GM13976 (cell line): ENCODE measurements around the gene ARSI.
"Not testable (repeated sequence)": the region's sequence is repeated elsewhere in the genome, so short reads cannot be mapped to it uniquely, and the experiment has no call there.

Experiments used
- DNase-seq: peaks from one replicate; pipeline ENCODE4 v3.0.0; 2012; ENCODE audit warnings: low spot score
- in situ Hi-C: fragments of 300-500 bp; cut with MboI; formaldehyde crosslinking; loops from one replicate; pipeline ENCODE4 v1.12.0; 2022; ENCODE audit warnings: low sequenced_read_pairs, mixed read lengths, inconsistent platforms; ENCODE audit not compliant: unreplicated experiment
- TF ChIP-seq, protein P1 (sequence below): IDR thresholded peaks from 2 replicates; pipeline ENCODE4 v1.5.1; 2012; ENCODE audit warnings: borderline replicate concordance, mild to moderate bottlenecking; ENCODE audit not compliant: insufficient read depth; ENCODE audit errors: extremely low read depth, missing control alignments, control extremely low read depth

Gene ARSI

DNA sequence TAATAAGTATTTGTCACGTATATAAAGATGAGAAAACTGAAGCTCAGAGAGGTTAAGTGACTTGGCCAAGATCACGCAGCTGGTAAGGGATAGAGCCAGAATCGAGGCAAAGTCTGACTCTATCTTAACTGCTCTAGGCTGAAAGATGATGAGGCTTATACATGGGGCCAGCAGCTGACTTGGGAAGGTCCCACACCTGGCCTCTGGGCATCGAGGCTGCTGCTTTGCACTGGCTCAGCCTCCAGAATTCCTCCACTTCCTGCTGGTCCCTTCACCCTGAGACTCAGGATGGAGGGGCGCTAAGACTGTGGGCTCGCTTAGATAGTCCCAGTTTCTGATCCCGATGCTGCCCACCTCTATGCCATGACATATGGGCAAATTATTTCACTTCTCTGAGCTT lies 48.3 kb downstream of the ARSI start:
- no peak for DNase-seq
- TF ChIP-seq, protein P1, sequence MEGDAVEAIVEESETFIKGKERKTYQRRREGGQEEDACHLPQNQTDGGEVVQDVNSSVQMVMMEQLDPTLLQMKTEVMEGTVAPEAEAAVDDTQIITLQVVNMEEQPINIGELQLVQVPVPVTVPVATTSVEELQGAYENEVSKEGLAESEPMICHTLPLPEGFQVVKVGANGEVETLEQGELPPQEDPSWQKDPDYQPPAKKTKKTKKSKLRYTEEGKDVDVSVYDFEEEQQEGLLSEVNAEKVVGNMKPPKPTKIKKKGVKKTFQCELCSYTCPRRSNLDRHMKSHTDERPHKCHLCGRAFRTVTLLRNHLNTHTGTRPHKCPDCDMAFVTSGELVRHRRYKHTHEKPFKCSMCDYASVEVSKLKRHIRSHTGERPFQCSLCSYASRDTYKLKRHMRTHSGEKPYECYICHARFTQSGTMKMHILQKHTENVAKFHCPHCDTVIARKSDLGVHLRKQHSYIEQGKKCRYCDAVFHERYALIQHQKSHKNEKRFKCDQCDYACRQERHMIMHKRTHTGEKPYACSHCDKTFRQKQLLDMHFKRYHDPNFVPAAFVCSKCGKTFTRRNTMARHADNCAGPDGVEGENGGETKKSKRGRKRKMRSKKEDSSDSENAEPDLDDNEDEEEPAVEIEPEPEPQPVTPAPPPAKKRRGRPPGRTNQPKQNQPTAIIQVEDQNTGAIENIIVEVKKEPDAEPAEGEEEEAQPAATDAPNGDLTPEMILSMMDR = no peak
- in situ Hi-C loops = no loop called here

DNA sequence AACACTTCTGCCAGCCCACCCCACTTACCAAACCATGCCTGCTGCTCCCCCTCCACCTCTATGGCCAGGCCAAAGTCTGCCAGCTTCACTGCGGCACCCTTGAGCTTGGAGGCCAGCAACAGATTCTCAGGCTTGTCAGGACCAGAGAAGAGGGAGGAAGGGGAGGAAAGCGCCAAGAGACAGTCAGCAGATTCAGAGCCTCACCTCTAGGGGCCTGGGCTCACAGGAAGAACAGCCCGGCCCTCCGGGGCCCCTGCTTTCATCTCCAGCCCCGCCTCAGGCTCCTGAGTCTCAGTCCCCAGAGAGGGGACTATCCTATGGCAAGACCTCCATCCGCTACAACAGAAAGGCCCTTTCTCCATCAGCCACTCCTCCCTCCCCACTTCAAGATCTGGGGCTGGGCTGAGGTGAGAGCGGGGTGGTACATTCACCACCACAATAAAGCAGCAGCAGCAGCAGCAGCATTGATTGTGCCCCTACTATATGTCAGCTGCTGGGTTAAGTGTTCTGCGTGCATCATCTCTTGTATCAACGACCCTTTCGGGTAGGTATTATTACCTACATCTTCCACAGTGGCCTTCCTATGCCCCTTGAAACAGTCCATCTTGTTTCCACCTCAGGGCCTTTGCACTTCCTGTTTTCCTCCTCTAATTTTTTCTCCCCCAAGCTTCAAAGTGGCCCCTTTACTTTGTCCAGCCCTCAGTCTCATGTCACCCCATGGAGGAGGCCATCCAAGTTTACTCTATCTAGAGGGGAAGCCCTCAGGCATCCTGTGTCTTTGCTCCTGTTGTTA lies 49.1 kb downstream of the ARSI start:
- in situ Hi-C loops = no loop called here
- TF ChIP-seq, protein P1 = no peak
- no peak for DNase-seq

- DNase-seq = no peak
- TF ChIP-seq, protein P1 = no peak
- in situ Hi-C loops = no loop called here
These were observed 50.2 kb downstream of the ARSI start for GRCh38 chr5:150252489-150252888.

DNA sequence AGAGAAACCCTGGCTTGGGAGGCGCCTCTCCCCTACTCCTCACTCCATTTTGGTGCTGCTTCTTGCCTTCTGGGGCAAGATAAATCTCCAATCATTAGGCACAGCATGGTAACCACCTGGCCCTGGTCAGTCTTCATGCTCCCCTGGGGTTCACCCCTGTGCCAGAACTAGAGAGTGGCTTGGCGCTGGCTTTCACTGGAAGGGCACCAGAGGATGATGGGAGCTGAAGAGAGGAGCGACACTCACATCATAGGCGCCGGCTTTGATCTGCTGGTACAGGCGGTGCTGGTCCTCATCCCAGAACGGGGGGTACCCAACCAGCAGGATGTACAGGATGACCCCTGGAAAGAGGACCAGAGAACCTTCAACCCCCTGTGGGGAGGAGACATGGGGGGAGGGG lies 51.2 kb downstream of the ARSI start:
- in situ Hi-C loops = no loop called here
- TF ChIP-seq, protein P1 = no peak

GRCh38 chr5:150249744-150250143 lies 53.0 kb downstream of the ARSI start:
- in situ Hi-C loops = no loop called here
- TF ChIP-seq, protein P1 = no peak
- no peak for DNase-seq

More for the DNA sequence above, 51.2 kb downstream of the ARSI start:
- no peak for DNase-seq

- TF ChIP-seq, protein P1 = no peak
- DNase-seq = no peak
- in situ Hi-C loops = no loop called here
These were observed 53.8 kb downstream of the ARSI start for GRCh38 chr5:150248946-150249345.

DNA sequence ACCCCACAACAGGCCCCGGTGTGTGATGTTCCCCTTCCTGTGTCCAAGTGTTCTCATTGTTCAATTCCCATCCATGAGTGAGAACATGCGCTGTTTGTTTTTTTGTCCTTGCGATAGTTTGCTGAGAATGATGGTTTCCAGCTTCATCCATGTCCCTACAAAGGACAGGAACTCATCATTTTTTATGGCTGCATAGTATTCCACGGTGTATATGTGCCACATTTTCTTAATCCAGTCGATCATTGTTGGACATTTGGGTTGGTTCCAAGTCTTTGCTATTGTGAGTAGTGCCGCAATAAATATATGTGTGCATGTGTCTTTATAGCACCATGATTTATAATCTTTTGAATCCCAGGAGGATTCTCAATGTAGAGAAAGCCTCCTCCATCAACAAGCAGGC lies 54.2 kb downstream of the ARSI start:
- in situ Hi-C loops, DNase-seq: not testable (repeated sequence)
